KMS-11 (cell line): Measurements from ENCODE around the gene ANKLE2.

Experiments
- H2AFZ ChIP-seq: fragments of 200-600 bp; sonication (generic); 2 replicates; pipeline ENCODE4 v1.6.1; 2016; ENCODE audit warnings: antibody characterized with exemption, mixed run types, low read depth
- H3K27ac ChIP-seq: fragments of 200-600 bp; sonication (generic); 2 replicates; pipeline ENCODE4 v1.6.1; 2016; ENCODE audit warnings: mild to moderate bottlenecking, mixed run types
- H3K27me3 ChIP-seq: fragments of 200-600 bp; sonication (generic); 2 replicates; pipeline ENCODE4 v1.6.1; 2017; ENCODE audit warnings: mild to moderate bottlenecking, low read depth, mixed run types, moderate library complexity; ENCODE audit not compliant: insufficient read depth
- H3K36me3 ChIP-seq: fragments of 200-600 bp; sonication (generic); 2 replicates; pipeline ENCODE4 v1.6.1; 2017; ENCODE audit warnings: mild to moderate bottlenecking, mixed run types; ENCODE audit not compliant: insufficient read depth
- H3K4me1 ChIP-seq: fragments of 200-600 bp; sonication (generic); 2 replicates; pipeline ENCODE4 v1.6.1; 2016; ENCODE audit warnings: mild to moderate bottlenecking, low read depth, mixed run types; ENCODE audit not compliant: poor library complexity, severe bottlenecking
- H3K4me2 ChIP-seq: fragments of 200-600 bp; sonication (generic); 2 replicates; pipeline ENCODE4 v1.7.0; 2016; ENCODE audit warnings: mild to moderate bottlenecking, mixed run types
- H3K4me3 ChIP-seq: fragments of 200-600 bp; sonication (generic); IDR thresholded peaks from 2 replicates; pipeline ENCODE4 v1.6.1; 2017; ENCODE audit warnings: low read depth, low read length, mixed read lengths; ENCODE audit not compliant: insufficient read depth
- H3K79me2 ChIP-seq: fragments of 200-600 bp; sonication (generic); 2 replicates; pipeline ENCODE4 v1.6.1; 2016; ENCODE audit warnings: low read depth, mixed run types; ENCODE audit not compliant: insufficient read depth
- H3K9ac ChIP-seq: fragments of 200-600 bp; sonication (generic); 2 replicates; pipeline ENCODE4 v1.6.1; 2016; ENCODE audit warnings: mild to moderate bottlenecking, mixed run types
- H4K20me1 ChIP-seq: fragments of 200-600 bp; sonication (generic); 2 replicates; pipeline ENCODE4 v1.6.1; 2016; ENCODE audit warnings: mild to moderate bottlenecking, mixed run types; ENCODE audit not compliant: insufficient read depth
- CTCF ChIP-seq: fragments of 200-600 bp; sonication (generic); conservative IDR thresholded peaks from 2 replicates; pipeline ENCODE4 v1.6.1; 2017; ENCODE audit warnings: low read depth, mild to moderate bottlenecking, antibody characterized with exemption, low read length, moderate library complexity, mixed read lengths

ANKLE2 gene

GRCh38 chr12:132687211-132688164 lies 74.1 kb downstream of the ANKLE2 start, which contains the start of the genes POLE and PXMP2:
TSS of gene POLE (minus strand) at chr12:132687342. CDS start at chr12:132687315, 27 bp downstream.
TSS of gene PXMP2 (plus strand) at chr12:132687587. CDS start at chr12:132687671, 84 bp downstream.
- H3K27ac ChIP-seq, result peak within 1 kb of the TSS; percentile 43; the same call in 1 of the 2 replicates
- H3K36me3 ChIP-seq, result no peaks in the 10 kb centered on the region
- no peaks in the 10 kb centered on the region for H4K20me1 ChIP-seq
- H3K4me1 ChIP-seq, result no peaks in the 10 kb centered on the region
- no peaks in the 10 kb centered on the region for H3K27me3 ChIP-seq
- no peak within 1 kb of the TSS for H3K4me3 ChIP-seq
- peak within 1 kb of the TSS; percentile 18; the same call in 1 of the 2 replicates for H2AFZ ChIP-seq
- H3K79me2 ChIP-seq, result peaks cover 23% of the 10 kb centered on the region
- no peak for TF ChIP-seq CTCF
- H3K9ac ChIP-seq, result peak within 1 kb of the TSS; percentile 64; the same call in 1 of the 2 replicates
- H3K4me2 ChIP-seq, result peak within 1 kb of the TSS; percentile 29; the same call in 1 of the 2 replicates

- Histone ChIP-seq H3K4me3 (no peak overlapping the region), H3K9ac (peak overlapping the region; percentile 64; the same call in 1 of the 2 replicates), H3K27ac (peak overlapping the region; percentile 43; the same call in 1 of the 2 replicates), H3K36me3 (no peaks in the 10 kb centered on the region), H3K4me2 (no peak overlapping the region), H3K79me2 (peaks cover 23% of the 10 kb centered on the region), H4K20me1 (no peaks in the 10 kb centered on the region), H3K4me1 (no peaks in the 10 kb centered on the region), H2AFZ (no peak overlapping the region; the same call in 1 of the 2 replicates), H3K27me3 (no peaks in the 10 kb centered on the region)
- TF ChIP-seq CTCF, result no peak
Measured at GRCh38 chr12:132686825-132687210, 74.8 kb downstream of the ANKLE2 start.

- no peak overlapping the region for H3K4me3 ChIP-seq
- no peaks in the 10 kb centered on the region for H3K27me3 ChIP-seq
- no peak overlapping the region for H2AFZ ChIP-seq
- H3K36me3 ChIP-seq, result no peaks in the 10 kb centered on the region
- no peak overlapping the region for H3K4me2 ChIP-seq
- H3K79me2 ChIP-seq, result peaks cover 23% of the 10 kb centered on the region
- H3K9ac ChIP-seq, result no peak overlapping the region
- H3K4me1 ChIP-seq, result no peaks in the 10 kb centered on the region
- no peak for TF ChIP-seq CTCF
- no peak overlapping the region for H3K27ac ChIP-seq
- no peaks in the 10 kb centered on the region for H4K20me1 ChIP-seq
Measured at GRCh38 chr12:132685400-132685799, 76.2 kb downstream of the ANKLE2 start.

- no peaks in the 10 kb centered on the region; the same call in 1 of the 2 replicates for H3K79me2 ChIP-seq
- no peaks in the 10 kb centered on the region for H3K4me1 ChIP-seq
- TF ChIP-seq CTCF, result no peak
- no peak overlapping the region for H3K27ac ChIP-seq
- H3K36me3 ChIP-seq, result no peaks in the 10 kb centered on the region
- no peaks in the 10 kb centered on the region for H4K20me1 ChIP-seq
- no peak overlapping the region for H3K9ac ChIP-seq
- no peak overlapping the region for H3K4me2 ChIP-seq
- H3K27me3 ChIP-seq, result no peaks in the 10 kb centered on the region
- no peak overlapping the region for H2AFZ ChIP-seq
- no peak overlapping the region for H3K4me3 ChIP-seq
Measured at GRCh38 chr12:132677492-132677891, 84.1 kb downstream of the ANKLE2 start.
